Measurements from ENCODE around the gene MT1A.

MT1A gene

GRCh38 chr16:56681939-56682702 is 43.7 kb downstream of the MT1A start, which contains the start of gene MT1X:
MT1X (plus strand) TSS chr16:56682470; CDS start chr16:56682541, 71 bp downstream.
- DNase-seq: peak; percentile 85

GRCh38 chr16:56682703-56683397 is 44.4 kb downstream of the MT1A start:
- no peak for DNase-seq

DNA sequence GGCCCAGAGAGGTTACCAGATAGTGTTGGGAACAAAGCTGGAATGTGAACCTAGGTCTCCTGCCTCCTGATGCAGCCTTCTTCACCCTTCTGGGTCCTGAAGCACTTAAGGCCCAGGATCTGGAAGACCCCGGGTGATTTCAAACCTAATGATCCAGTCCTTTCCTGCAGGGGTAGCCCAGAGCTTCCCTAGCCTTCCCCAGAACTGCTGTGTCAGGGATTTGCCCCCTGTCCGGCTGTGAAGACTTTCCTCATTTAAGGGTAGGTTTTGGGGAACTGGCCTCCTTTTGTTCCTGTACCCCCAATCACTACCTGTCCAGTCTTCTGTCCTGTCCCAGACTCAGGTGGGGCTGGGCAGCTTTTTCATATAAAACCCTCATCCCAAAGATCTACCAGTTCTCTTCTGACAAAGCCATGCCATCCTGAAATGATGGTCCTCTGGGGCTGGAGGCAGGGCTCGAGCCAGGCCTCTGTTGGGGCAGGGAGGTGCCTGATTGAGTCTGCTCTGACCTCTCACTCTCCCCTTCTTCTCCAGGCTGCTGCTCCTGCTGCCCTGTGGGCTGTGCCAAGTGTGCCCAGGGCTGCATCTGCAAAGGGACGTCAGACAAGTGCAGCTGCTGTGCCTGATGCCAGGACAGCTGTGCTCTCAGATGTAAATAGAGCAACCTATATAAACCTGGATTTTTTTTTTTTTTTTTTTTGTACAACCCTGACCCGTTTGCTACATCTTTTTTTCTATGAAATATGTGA is 45.1 kb downstream of the MT1A start:
- DNase-seq: no peak

DNA sequence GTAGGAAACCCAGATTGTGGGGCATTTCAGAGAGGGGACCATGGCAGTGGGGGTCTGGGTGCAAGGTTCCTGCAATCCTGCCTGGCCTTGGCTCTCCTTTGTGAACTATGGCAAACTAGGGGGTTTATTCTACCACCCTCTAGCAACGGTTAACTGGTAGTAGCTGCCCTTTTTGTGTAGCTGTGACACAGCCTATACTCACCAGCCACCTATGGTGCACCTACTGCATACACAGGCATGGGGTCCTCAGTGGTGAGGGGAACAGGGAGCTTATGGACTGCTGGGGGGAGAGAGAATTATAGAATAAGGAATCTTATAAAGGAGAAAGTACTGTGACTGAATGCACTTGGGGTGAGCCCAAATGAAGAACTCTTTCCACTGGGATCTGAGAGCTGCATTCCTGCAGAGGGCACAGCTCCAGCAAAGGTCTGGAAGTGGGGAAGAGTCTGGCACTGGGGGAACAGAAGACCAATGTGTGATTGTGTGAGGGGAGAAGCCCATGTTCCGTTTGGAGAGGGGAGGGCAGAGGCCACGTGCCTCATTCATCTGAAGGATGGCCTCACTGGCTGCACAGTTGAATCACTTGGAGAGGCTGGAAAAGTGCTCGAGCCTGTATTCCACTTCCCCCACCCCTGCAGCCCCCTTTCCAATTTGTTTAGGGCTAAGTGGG is 45.9 kb downstream of the MT1A start:
- DNase-seq: no peak

DNA sequence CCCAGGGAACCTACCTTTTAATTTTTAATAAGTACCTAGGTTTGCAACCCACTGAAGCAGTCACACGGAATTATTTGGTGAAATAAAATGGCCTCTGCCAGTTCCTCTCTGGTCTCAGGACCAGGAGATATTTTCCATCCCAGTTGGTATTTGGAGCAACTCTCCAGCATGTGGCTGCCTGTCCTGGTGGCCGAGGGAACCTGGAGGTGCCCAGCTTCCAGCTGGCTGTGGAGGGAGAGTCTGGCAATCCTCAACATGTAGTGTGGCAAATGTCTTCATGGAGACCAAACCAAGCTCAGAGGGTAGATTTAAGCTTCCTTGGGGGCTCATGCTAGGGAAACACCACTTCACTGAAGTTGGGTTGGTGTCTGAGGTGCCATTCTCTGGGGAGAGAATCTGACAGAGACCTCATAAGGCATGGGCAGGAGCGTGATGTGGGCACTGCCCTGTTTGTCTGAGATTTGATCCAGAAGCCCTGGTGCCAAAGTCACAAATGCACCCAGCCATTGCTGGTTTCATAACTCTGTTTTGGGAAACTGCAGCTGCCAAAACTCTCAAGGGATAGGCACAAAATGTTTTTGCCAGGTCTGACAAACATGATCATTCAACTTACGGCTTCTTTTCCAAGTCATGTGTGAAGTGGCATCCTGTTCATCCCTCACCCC is 46.6 kb downstream of the MT1A start:
- no peak for DNase-seq

DNA sequence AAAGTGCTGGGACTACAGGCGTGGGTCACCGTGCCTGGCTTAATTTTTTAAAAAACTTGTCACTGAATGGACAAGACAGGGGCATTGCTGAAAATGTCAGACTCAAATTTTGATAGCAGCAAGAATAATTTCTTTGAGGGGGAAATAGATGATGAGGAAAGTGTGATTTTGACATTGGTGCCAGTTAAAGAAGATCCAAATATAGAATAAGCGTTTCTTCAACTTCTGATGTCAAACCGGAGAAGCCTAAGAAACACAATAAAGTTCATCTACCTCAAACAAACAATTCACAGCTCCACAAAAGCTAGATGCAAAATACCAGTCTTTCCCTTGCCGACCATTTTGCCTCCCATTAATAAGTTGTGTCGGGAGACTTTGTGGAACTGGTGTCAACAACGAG is 48.3 kb downstream of the MT1A start:
- no peak for DNase-seq

DNA sequence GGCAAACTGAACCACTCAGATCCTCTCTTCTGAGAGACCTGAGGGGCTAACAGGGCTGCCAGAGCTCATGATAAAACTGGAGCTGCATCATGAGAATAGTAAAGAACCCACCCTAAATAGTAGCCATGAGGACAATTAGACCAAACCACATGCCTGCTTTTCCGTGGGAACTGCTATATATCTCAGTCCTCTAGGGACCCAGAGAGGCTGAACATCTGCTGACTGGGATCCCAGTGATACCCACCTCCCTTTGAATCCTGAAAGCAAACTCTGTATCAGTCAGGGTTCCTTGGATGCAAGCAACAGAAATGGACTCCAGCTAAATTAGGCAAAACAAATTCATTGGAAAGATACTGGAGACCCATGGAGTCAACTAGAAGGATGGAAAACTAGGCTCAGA is 50.3 kb downstream of the MT1A start:
- DNase-seq: no peak

DNA sequence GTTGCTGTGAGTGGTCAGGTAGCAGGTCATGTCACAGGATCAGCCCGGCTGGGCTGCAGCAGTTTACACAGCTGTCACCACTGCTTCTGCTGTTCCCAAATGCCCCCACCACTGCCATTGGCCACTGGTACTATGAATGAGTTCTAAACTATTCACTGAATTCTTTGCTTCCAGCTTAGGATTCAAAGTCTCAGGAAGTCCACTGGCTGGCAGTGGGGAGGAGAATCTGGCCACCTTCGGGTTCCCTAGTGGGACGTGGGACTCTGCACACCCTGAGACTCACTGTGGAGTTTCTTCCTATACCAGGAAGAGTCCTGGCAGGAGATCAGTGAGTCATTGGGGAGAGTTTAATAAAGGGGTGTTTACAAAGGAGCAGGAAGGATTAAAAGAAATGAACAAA is 50.7 kb downstream of the MT1A start:
- no peak for DNase-seq
